H9 (cell line): Measurements from ENCODE around the gene GLS2. TPM values are rescaled to one million over a fixed set of nuclear protein-coding genes. Genes with fewer than 3 reads are reported as not detected.
A peak's percentile ranks its signal among the peaks of the same experiment; 100 is the strongest.
"Not testable (repeated sequence)": the region's sequence is repeated elsewhere in the genome, so short reads cannot be mapped to it uniquely, and the experiment has no call there.

ENCODE experiments used
- DNase-seq: peaks from one replicate; pipeline ENCODE4 v3.0.0-alpha.2; 2017
- H2AFZ ChIP-seq: one replicate; pipeline ENCODE4 v1.6.1; 2013; ENCODE audit warnings: mild to moderate bottlenecking, low read length, control low read depth, moderate library complexity
- H2AK5ac ChIP-seq: 2 replicates; pipeline ENCODE4 v1.6.1; 2013; ENCODE audit warnings: low read length, control low read depth, mixed read lengths; ENCODE audit not compliant: insufficient read length
- H2BK120ac ChIP-seq: one replicate; pipeline ENCODE4 v1.6.1; 2013; ENCODE audit warnings: low read depth, mild to moderate bottlenecking, low read length, control low read depth, inconsistent platforms; ENCODE audit not compliant: poor library complexity, severe bottlenecking
- H2BK12ac ChIP-seq: 2 replicates; pipeline ENCODE4 v1.6.1; 2013; ENCODE audit warnings: low read length, control low read depth, mixed read lengths, low read depth; ENCODE audit not compliant: insufficient read length
- H2BK15ac ChIP-seq: 2 replicates; pipeline ENCODE4 v1.6.1; 2013; ENCODE audit warnings: low read depth, low read length, control low read depth
- H2BK20ac ChIP-seq: one replicate; pipeline ENCODE4 v1.6.1; 2013; ENCODE audit warnings: low read depth, mild to moderate bottlenecking, low read length, control low read depth, inconsistent platforms; ENCODE audit not compliant: poor library complexity, severe bottlenecking
- H2BK5ac ChIP-seq: 2 replicates; pipeline ENCODE4 v1.6.1; 2013; ENCODE audit warnings: low read length, control low read depth, mixed read lengths; ENCODE audit not compliant: insufficient read length
- H3K14ac ChIP-seq: 2 replicates; pipeline ENCODE4 v1.6.1; 2013; ENCODE audit warnings: low read length, control low read depth; ENCODE audit not compliant: insufficient read depth
- H3K18ac ChIP-seq: 2 replicates; pipeline ENCODE4 v1.6.1; 2013; ENCODE audit warnings: low read depth, mild to moderate bottlenecking, mixed read lengths, low read length, control low read depth; ENCODE audit not compliant: insufficient read length
- H3K23ac ChIP-seq: 2 replicates; pipeline ENCODE4 v1.6.1; 2013; ENCODE audit warnings: low read length, control low read depth, mixed read lengths, low read depth; ENCODE audit not compliant: insufficient read length
- H3K23me2 ChIP-seq: 2 replicates; pipeline ENCODE4 v1.6.1; 2013; ENCODE audit warnings: low read depth, mild to moderate bottlenecking, mixed read lengths, low read length, control low read depth; ENCODE audit not compliant: insufficient read length, poor library complexity, severe bottlenecking
- H3K27ac ChIP-seq: 2 replicates; pipeline ENCODE4 v1.5.1; 2013; ENCODE audit warnings: low read length, control low read depth, mixed read lengths, low read depth; ENCODE audit not compliant: insufficient read length
- H3K27me3 ChIP-seq: 2 replicates; pipeline ENCODE4 v1.6.1; 2013; ENCODE audit warnings: low read length, control low read depth, inconsistent platforms; ENCODE audit not compliant: insufficient read depth
- H3K4ac ChIP-seq: 2 replicates; pipeline ENCODE4 v1.6.1; 2013; ENCODE audit warnings: low read depth, mild to moderate bottlenecking, control low read depth, inconsistent platforms, low read length, moderate library complexity
- H3K4me1 ChIP-seq: 2 replicates; pipeline ENCODE4 v1.6.1; 2013; ENCODE audit warnings: low read length, control low read depth, inconsistent platforms; ENCODE audit not compliant: insufficient read depth
- H3K4me2 ChIP-seq: 2 replicates; pipeline ENCODE4 v1.6.1; 2013; ENCODE audit warnings: low read length, control low read depth, mixed read lengths; ENCODE audit not compliant: insufficient read length, insufficient read depth
- H3K56ac ChIP-seq: 2 replicates; pipeline ENCODE4 v1.6.1; 2013; ENCODE audit warnings: low read depth, mild to moderate bottlenecking, mixed read lengths, low read length, control low read depth; ENCODE audit not compliant: insufficient read length
- H3K79me1 ChIP-seq: 2 replicates; pipeline ENCODE4 v1.6.1; 2013; ENCODE audit warnings: low read depth, mild to moderate bottlenecking, moderate library complexity, low read length, control low read depth, inconsistent platforms; ENCODE audit not compliant: insufficient read depth, poor library complexity, severe bottlenecking
- H3K79me2 ChIP-seq: 2 replicates; pipeline ENCODE4 v1.6.1; 2013; ENCODE audit warnings: low read length, control low read depth, inconsistent platforms; ENCODE audit not compliant: insufficient read depth
- H3K9ac ChIP-seq: 2 replicates; pipeline ENCODE4 v1.6.1; 2013; ENCODE audit warnings: low read length, control low read depth, mixed read lengths; ENCODE audit not compliant: insufficient read length; ENCODE audit errors: extremely low read depth
- H3K9me3 ChIP-seq: one replicate; pipeline ENCODE4 v1.6.1; 2013; ENCODE audit warnings: low read depth, low read length, inconsistent platforms; ENCODE audit not compliant: control insufficient read depth
- H3T11ph ChIP-seq: one replicate; pipeline ENCODE4 v1.6.1; 2013; ENCODE audit warnings: mild to moderate bottlenecking, low read length, control low read depth, inconsistent platforms
- H4K20me1 ChIP-seq: one replicate; pipeline ENCODE4 v1.6.1; 2013; ENCODE audit not compliant: control insufficient read depth, insufficient read length, insufficient read depth
- H4K5ac ChIP-seq: 2 replicates; pipeline ENCODE4 v1.6.1; 2013; ENCODE audit warnings: low read depth, mild to moderate bottlenecking, mixed read lengths, low read length, control low read depth; ENCODE audit not compliant: insufficient read length
- H4K8ac ChIP-seq: replicated peaks from 2 replicates; pipeline ENCODE4 v1.6.1; 2013; ENCODE audit warnings: low read length, control low read depth, mixed read lengths, low read depth; ENCODE audit not compliant: insufficient read length
- H4K91ac ChIP-seq: 2 replicates; pipeline ENCODE4 v1.6.1; 2013; ENCODE audit warnings: low read depth, mild to moderate bottlenecking, moderate library complexity, mixed read lengths, low read length, control low read depth; ENCODE audit not compliant: insufficient read length
- H3K27ac Mint-ChIP-seq, 3 experiments: 2 replicates in 2 of 3; 3 replicates in 1 of 3; pipeline ENCODE4 v1.8.0; 2020 to 2021; ENCODE audit warnings: mixed read lengths in 3 of 3, mild to moderate bottlenecking in 1 of 3, moderate library complexity in 1 of 3
- H3K27me3 Mint-ChIP-seq: 2 replicates; pipeline ENCODE4 v1.8.0; 2021; ENCODE audit warnings: low read depth, mild to moderate bottlenecking, moderate library complexity, mixed read lengths
- H3K36me3 Mint-ChIP-seq, 3 experiments: 2 replicates in 2 of 3; 3 replicates in 1 of 3; pipeline ENCODE4 v1.8.0; 2020 to 2021; ENCODE audit warnings: low read depth in 3 of 3, mixed read lengths in 3 of 3; ENCODE audit not compliant: insufficient read depth in 1 of 3
- H3K4me1 Mint-ChIP-seq, 2 experiments: 2 replicates each; pipeline ENCODE4 v1.8.0; 2020; ENCODE audit warnings: mixed read lengths in 2 of 2
- H3K4me3 Mint-ChIP-seq, 2 experiments: 2 replicates in 1 of 2; 3 replicates in 1 of 2; pipeline ENCODE4 v1.8.0; 2020 to 2021; ENCODE audit warnings: mild to moderate bottlenecking in 2 of 2, mixed read lengths in 2 of 2, moderate library complexity in 1 of 2
- H3K9me3 Mint-ChIP-seq, 2 experiments: 2 replicates in 1 of 2; 3 replicates in 1 of 2; pipeline ENCODE4 v1.8.0; 2020; ENCODE audit warnings: mild to moderate bottlenecking in 2 of 2, mixed read lengths in 2 of 2, moderate library complexity in 1 of 2
- CTCF ChIP-seq: fragments of 200-600 bp; sonication (generic); conservative IDR thresholded peaks from 3 replicates; pipeline ENCODE4 v1.8.0; 2021; ENCODE audit warnings: antibody characterized with exemption, mild to moderate bottlenecking
- WGBS: extraction: QIAGEN DNeasy Blood & Tissue Kit; methylation state at CpG from one replicate; pipeline ENCODE4 v1.1.7; 2013; ENCODE audit warnings: missing lambda C conversion rate, low lambda C conversion rate, mixed read lengths; ENCODE audit not compliant: insufficient read length; ENCODE audit errors: extremely low coverage; 5-methylcytosine and 5-hydroxymethylcytosine counted together
- total RNA-seq: library from RNA; stranded (reverse); gene quantifications from 2 replicates; pipeline ENCODE4 v1.2.1, GENCODE V29; 2021

The GLS2 gene
- total RNA-seq, 1 experiment from 2014 or later = 17.0 TPM

- Histone ChIP-seq H4K91ac (no peak within 1 kb of the TSS), H2AK5ac (no peak within 1 kb of the TSS), H3K27ac (peak within 1 kb of the TSS; percentile 9), H4K20me1 (no peaks in the 10 kb centered on the region), H3K79me1 (no peaks in the 10 kb centered on the region), H3K23me2 (peaks cover 3% of the 10 kb centered on the region), H3K4ac (no peak within 1 kb of the TSS; the same call in 1 of the 2 replicates), H3K9ac (peak within 1 kb of the TSS; percentile 78), H3T11ph (peak within 1 kb of the TSS; percentile 64), H2AFZ (no peak within 1 kb of the TSS), H3K27me3 (no peaks in the 10 kb centered on the region), H2BK20ac (no peak within 1 kb of the TSS), H3K9me3 (no peaks in the 10 kb centered on the region), H3K4me2 (peak within 1 kb of the TSS; percentile 74), H4K8ac (no peak within 1 kb of the TSS), H3K18ac (peak within 1 kb of the TSS; percentile 84), H2BK12ac (no peak within 1 kb of the TSS), H2BK15ac (no peak within 1 kb of the TSS), H4K5ac (no peak within 1 kb of the TSS), H3K79me2 (no peaks in the 10 kb centered on the region), H3K23ac (no peak within 1 kb of the TSS), H2BK5ac (no peak within 1 kb of the TSS), H2BK120ac (no peak within 1 kb of the TSS), H3K14ac (peak within 1 kb of the TSS; percentile 72), H3K56ac (no peak within 1 kb of the TSS), H3K4me1 (peaks cover 4% of the 10 kb centered on the region; the same call in 1 of the 2 replicates)
- no CpG with 5 or more reads among the region's 58 CpGs for WGBS
- peaks cover 20 to 30% (median 23%) of the 10 kb centered on the region in 3 experiments for H3K36me3 Mint-ChIP-seq
- peaks cover 1% of the 10 kb centered on the region for H3K27me3 Mint-ChIP-seq
- peak; percentile 94 for DNase-seq
- H3K4me3 Mint-ChIP-seq = peak within 1 kb of the TSS; percentile 85 to 86
- H3K4me1 Mint-ChIP-seq = peaks cover 34 to 43% of the 10 kb centered on the region in 2 experiments
- no peak for TF ChIP-seq CTCF
- H3K27ac Mint-ChIP-seq = peak within 1 kb of the TSS; percentile 95 to 98 (median 97)
- peaks cover 9 to 15% of the 10 kb centered on the region in 2 experiments for H3K9me3 Mint-ChIP-seq
Measured at GRCh38 chr12:56448860-56449621, 38.9 kb downstream of the GLS2 start, which contains the start of gene TIMELESS. Gene TIMELESS (minus strand): TSS chr12:56449426. CDS start chr12:56434170, 15,256 bp downstream.

- not testable (repeated sequence) for H3K9ac ChIP-seq, H3K79me1 ChIP-seq, H3K4me3 Mint-ChIP-seq, H3K4me1 ChIP-seq, H3K9me3 ChIP-seq, H2BK15ac ChIP-seq, H3K27ac ChIP-seq, H3K23ac ChIP-seq, H4K91ac ChIP-seq, H3K4me2 ChIP-seq, H3K56ac ChIP-seq, H2BK5ac ChIP-seq, H3K79me2 ChIP-seq, H2BK20ac ChIP-seq, H3K23me2 ChIP-seq, H2BK12ac ChIP-seq, H2BK120ac ChIP-seq, H3K4ac ChIP-seq, H4K5ac ChIP-seq, H3T11ph ChIP-seq, H2AFZ ChIP-seq, DNase-seq, H3K27me3 ChIP-seq, H3K14ac ChIP-seq, H3K27me3 Mint-ChIP-seq, H3K18ac ChIP-seq, H4K8ac ChIP-seq, H4K20me1 ChIP-seq, H2AK5ac ChIP-seq
- peaks cover 31 to 33% of the 10 kb centered on the region in 2 experiments for H3K9me3 Mint-ChIP-seq
- peaks cover 27 to 30% of the 10 kb centered on the region in 2 experiments for H3K4me1 Mint-ChIP-seq
- WGBS = no CpG with 5 or more reads among the region's 2 CpGs
- peaks cover 51 to 67% (median 60%) of the 10 kb centered on the region in 3 experiments for H3K36me3 Mint-ChIP-seq
- H3K27ac Mint-ChIP-seq = peak overlapping the region; percentile 46 to 68 (median 61); a peak in 4 of 7 replicates
Measured at GRCh38 chr12:56443208-56443607, 44.8 kb downstream of the GLS2 start.
